ENCODE measurements around the gene RXRB.

Gene RXRB

DNA sequence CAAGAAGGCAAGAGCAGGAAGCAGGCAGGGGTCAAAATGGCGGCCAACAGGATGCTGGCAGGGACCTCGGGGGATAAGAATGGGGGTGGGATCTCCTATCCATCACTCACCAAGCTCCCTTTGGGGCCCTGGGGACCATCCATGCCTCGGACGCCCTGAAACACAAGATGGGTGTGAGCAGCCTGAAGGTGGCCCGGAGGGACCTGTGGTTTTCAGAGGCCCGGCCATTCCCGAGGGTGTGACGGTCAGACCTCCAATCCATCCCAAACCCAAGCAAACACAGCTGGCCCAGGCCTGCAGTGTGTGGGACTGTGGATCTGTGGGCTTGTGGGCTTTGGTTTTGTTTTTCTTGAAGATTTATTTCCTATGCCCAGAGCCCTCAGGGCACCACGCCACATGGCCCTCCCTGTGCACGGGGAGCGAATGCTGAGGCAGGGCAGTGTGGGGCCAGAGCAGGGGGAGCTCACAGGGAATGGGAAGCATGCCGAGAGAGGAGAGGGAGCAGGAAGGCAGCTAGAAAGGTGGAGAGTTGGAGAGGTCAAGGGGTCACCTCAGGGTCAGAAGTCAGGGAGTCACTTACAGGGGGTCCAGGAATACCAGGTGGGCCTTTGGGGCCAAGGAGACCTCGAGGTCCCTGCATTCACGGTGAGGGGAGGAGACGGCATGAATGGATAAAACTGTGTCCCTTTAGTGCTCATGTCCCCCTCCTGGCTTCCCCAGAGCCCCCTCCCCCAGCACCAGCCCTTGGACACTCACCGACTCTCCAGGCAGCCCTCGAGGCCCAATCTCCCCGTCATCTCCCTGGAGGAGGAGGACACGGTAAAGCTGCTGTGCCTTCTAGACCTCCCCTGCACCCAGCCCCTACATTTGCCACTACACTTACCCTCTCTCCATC lies 22.7 kb downstream of the RXRB start:
- no peak for DNase-seq (ENCODE audit: low read depth in 2 of 2, low spot score in 1 of 2)

DNA sequence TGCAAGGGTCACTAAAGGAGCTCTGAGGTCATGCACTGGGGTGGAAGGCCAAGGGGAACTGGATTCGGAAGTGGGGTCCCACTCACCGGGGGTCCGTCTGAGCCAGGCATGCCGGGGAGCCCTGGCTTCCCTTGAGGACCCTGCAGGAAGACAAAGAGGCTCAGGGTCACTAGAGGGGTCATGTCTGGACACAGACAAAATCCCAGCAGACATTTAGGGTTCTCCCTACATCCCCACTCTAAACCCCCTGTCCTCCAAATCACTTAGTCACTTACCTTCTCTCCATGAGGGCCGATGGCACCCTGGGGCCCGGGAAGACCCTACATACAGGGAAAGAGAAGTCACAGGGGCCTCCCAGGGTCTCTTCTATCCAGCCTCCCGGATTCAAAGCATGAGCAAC lies 23.6 kb downstream of the RXRB start:
- no peak for DNase-seq (ENCODE audit: low read depth in 2 of 2, low spot score in 1 of 2)

DNA sequence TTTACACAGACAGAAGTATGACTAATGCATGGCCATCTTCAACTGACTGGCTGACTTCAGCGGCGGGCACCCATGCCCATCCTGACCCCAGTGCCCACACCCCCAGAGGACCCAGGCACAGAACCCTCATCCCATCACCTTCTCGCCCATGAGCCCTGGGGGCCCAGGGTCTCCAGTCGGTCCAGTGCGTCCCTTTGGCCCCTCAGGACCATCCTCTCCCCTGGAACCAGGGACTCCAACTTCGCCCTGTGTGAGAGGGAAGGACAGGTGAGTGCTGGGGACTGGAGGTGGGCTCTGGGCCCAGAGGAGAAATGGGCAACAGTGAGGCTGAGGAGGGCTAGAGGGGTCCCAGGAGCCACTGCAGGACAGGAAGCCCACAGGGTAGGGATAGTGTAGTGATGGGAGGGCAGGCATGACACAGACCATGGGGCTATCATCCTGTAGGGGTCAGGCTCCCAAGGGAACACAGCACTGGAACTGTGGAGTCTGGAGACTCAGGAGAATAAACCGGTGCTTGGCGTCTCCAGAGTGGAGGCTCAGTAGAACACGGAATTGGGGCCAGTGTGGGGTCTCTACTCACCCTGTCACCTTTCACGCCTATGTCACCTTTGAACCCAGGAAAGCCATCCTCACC lies 24.9 kb downstream of the RXRB start:
- DNase-seq (ENCODE audit: low read depth in 2 of 2, low spot score in 1 of 2): no peak

DNA sequence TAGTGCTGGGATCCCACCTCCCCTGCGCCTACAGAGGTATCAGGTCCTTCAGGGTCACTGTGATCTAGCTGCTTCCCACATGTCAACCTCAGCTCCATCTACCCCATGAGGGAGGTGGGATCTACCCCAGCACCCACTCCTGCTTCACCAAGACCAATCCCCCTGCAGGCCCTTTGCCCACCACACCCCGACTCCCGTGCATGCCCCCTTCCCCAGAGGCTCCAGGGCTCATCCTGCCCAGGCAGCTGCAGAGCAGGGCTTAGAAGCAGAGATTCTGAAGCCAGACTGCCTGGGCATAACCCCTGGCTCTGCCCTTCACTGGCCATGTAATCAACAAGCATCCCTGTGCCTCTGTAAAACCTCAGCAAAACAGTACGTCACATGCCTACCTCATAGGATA lies 25.7 kb downstream of the RXRB start:
- no peak for DNase-seq (ENCODE audit: low read depth in 2 of 2, low spot score in 1 of 2)

DNA sequence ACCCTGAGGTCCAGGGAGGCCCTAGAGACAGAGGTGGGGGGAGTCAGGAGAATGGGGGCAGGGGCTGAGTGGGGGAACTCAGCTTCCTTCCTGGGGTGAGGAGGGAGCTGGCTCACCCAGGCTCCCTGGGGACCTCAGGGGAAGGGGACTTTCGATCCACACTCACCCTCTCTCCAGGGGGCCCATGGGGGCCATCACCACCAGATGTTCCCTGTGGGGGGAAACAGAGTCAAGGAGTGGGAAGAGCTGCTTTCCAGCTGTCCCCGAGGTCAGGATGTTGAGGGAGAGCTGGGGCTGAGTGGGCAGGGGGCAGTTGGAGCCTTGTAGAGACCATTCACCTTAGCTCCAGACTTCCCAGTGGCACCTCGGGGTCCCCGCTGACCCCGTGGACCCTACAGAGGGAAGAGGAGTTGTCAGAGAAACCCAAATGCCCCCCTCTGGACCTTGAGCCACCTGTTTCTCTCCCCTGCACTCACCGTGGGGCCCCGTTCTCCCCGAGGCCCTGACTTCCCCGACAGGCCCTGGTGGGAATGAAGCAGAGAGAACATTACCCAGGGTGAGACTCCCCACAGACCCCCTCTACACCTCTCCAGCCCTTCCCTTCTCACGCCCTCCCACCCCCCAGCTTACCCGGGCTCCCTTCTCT lies 26.8 kb downstream of the RXRB start:
- no peak for DNase-seq (ENCODE audit: low read depth in 2 of 2, low spot score in 1 of 2)

DNA sequence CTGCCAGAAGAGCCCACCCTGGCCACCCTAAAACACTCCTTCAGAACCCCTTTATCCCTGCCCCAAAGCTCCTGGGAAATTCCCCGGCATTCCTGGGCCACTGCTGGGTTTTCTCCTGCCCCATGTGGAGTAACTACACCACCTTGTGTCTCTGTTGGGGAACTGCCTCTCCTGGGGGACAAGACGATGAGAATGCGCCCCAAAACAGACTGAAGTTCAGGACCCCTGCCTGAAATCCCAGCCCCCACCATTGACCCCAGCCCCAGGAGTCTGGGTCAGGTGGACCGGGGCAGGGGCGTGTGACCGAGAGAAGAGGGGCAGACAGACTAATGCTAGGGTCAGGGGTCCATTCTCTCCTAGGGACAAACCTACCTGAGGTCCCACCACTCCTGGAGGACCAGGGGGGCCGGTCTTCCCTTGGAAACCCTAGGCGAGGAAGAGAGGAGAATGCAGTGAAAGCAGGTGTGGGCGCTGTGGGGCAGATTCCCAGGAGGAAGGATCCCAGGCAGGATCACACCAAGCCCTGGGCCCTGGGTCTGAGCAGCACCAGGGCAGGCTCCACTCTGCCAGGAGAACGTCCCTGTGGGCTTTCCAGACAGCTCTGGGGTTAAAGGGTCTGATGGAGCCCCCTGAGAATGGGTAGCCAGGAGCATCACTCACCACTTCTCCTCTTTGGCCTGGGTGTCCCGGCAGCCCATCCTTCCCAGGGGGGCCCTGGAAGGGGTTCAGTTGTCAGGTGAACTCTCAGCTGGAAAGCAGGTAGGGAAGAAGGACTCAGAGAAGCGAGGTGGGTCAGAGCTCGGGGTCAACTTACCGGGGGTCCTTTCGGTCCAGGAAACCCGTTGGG lies 27.6 kb downstream of the RXRB start:
- no peak for DNase-seq (ENCODE audit: low read depth in 2 of 2, low spot score in 1 of 2)

DNA sequence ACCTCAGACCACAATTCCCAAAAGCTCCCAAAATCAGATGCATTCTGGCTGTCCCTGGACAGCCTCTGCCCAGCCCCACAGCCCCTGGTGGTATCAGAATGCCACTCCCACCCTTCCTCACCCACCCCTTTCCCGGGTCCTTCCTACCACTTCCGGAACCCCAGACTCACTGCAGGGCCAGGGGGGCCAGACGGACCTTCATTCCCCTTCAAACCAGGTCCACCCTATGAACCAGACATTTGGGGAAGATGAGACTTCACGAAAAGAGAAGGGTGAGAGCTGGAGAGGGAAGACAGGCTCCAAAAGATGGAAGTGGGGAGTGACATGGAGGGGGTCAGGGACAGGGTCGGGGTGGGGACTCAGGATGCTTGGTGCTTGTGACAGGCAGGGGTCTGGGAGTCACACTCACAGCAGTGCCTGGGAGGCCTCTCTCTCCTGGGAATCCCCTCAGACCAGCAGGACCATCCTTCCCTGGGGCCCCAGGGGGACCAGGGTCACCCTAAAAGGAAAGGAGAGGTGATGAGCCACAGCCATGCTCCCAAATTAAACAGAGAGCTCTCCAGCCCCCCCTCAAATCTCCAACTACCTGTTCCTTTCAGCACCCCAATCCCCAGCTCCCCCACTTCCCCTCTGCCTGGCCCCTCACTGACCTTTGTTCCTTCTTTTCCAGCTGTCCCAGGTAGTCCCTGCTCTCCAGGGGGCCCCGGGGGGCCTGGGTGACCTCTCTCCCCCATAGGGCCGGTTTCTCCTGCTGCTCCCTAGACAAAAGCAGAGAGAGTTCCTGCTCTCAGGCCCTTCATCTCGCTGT lies 28.4 kb downstream of the RXRB start:
- DNase-seq (ENCODE audit: low read depth in 2 of 2, low spot score in 1 of 2): no peak

DNA sequence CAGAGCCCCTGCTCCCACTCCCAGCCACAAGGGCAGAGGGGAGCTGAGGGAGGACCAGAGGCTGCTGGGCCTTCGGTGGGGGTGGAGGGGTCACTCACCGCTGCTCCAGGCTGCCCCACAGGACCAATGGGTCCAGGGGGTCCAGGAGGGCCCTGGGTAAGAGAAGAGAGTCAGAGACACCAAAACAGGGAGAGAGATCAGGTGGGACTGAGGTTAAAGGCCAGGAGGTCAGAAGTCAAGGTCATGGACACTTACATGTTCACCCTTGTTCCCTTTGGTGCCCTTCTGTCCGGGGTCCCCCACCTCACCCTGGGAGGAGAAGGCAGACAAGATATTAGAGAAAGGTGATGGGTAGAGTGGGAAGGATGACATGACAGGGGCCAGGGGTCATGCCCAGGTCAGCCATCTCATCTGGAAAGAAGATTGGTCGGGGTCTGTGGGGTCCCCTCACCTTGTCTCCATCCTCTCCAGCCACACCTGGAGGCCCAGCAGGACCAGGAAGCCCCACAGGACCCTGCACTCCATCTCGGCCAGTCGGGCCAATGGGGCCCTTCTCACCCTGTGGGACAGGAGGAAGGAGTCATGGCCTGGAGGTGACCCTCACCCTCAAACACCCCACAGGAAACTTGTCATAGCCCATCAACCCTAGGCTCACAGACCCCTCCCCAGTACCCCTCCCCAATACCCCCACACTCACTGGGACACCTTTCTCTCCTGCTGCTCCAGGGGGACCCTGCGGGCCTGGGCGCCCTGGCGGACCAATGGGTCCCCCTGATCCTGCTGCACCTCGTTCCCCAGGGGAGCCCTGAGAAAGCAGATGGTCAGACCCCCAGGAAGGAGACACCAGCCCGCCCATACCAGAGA lies 29.2 kb downstream of the RXRB start:
- DNase-seq (ENCODE audit: low read depth in 2 of 2, low spot score in 1 of 2): no peak

DNA sequence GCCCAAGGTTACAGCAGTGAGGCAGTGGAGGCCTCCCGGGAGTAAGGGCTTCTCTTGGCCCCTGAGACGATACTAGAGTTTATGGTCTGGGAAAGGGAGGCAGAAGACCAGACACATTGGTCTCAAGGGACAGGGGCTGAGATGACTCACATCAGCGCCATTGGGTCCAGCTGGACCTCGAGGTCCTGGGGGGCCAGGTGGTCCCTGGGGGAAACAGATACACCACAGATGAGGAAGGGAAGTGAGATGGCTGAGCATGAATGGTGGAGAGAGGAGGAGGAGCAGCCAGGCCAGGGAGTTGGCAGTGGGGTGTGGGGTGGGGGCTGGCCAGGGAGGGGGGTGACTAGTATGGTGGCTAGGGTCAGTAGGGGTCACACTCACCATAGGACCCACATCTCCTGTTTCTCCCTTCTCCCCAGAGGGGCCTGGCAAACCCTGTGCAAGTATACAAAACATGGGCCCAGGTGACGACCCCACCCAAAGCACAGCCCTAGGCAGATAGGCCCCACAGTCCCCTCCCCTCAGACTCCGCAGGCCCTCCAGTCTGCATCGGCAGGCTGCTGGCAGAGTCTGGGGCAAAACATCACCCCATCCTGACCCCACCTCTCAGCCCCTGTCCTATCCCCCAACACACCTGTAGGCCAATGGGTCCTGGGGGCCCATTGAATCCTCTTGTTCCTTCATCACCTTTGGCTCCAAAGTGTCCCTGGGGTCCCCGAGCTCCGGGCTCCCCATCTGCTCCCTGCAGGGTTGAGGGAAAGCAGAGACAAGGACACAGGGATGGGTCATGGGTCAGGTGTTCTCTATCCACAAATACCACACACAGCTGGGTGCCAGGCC lies 30.1 kb downstream of the RXRB start:
- DNase-seq (ENCODE audit: low read depth in 2 of 2, low spot score in 1 of 2): no peak

DNA sequence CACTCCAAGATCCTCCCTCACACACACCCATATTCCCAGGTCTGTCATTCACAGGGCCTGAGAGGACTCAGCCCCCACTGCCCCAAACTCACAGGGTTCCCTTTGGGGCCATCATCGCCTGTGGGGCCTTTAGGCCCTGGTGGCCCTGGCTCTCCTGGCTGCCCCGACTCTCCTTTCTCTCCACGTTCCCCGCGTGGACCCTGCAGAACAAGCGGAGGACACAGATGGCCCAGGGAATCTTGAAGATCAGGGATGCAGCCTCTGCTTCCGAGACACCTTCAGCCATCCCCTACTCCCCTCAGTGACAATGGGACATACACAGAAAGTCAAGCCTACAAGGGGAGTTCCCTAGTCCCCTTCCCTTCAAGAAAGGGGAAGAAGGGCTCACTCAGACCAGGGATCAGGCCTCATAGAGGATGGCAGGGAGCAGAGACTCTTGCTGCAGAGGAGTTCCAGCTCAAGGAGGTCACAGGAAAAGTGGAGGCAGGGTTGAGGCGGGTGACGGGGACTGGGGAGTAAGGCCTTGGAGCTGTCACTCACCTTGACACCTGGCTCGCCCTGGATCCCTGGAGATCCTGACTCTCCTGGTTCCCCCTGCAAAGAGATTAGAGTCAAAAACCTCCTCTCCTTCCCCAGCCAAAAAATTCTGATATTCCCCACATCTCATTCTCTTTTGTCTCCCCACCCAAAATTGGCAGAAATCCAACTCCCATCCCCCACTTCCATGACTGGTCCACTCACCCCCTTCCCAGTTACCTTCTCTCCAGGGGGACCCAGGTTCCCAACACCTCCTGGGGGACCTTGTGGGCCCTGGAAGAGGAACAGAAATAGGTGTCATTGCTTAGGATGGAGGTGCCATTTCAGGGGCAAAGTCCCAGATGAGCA lies 30.9 kb downstream of the RXRB start:
- no peak for DNase-seq (ENCODE audit: low read depth in 2 of 2, low spot score in 1 of 2)

DNA sequence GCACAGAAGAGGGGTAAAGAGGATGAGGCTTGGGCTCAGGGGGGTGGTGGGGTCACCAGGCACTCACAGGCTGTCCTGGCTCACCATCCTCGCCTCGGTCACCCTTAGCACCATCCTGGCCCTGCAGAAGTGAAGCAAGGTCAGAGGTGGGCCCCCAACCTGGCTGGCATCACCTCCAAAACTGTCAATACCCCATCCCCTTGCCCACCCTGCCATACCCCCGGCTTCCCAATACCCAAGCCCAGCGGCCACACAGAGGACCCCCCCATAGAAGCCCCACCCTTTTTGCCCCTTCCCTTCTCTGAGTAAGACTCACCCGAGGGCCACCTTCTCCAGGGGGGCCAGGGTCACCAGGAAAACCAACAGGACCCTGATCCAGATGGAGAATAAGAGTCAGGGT lies 31.8 kb downstream of the RXRB start:
- DNase-seq (ENCODE audit: low read depth in 2 of 2, low spot score in 1 of 2): no peak

DNA sequence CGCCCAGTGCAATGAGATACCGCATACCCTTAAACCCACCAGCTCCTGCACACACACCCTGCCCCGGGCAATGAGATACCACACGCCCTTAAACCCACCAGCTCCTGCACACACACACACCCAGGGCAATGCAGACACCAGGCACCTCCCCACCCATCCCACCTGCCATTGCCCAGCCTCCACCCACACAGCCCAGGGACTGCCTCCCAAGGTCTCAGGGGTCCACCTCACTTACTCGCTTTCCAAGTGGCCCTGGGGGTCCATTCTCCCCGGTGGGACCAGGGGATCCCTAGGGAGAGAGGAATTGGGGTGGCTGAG lies 32.2 kb downstream of the RXRB start:
- no peak for DNase-seq (ENCODE audit: low read depth in 2 of 2, low spot score in 1 of 2)

DNA sequence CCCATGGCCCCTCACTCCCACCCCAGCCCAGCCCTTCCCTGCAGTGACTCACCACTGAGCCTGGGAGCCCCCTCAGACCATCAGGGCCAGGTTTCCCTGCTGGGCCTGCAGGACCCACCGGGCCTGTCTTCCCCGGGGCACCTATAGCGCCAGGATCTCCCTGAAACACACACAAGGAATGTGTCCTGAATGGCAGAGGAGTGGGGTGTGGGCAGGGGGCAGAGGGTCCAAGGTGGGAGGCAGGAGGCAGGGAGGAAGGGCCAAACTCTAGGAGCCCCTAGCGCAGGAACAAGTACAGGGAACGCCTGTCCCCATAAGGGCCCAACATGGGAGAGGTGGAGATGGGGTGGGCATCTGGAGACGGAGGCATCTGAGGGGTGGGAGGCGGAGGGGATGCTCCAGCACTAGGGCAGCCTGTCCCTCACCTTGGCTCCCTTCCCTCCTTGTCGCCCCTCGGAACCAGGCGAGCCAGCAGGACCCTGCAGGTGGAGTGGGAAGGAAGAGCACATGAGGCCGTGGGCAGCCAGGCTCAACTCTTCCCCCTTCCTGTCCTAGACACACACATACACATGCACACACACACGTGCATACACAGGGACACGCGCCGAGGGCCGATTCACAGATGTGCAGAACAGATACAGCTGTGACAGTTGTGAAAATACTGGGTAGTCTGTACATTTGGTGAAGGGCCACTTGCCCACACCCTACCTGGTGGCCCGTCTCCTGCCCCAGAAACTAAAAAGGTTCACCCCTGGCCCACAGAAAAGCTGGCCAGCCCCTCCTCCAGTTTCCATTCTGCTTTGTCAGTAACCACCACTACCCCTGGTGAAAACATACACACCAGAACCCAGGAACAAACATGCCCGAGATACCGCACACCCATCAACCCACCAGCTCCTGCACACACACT lies 32.8 kb downstream of the RXRB start:
- DNase-seq (ENCODE audit: low read depth in 2 of 2, low spot score in 1 of 2): no peak

DNA sequence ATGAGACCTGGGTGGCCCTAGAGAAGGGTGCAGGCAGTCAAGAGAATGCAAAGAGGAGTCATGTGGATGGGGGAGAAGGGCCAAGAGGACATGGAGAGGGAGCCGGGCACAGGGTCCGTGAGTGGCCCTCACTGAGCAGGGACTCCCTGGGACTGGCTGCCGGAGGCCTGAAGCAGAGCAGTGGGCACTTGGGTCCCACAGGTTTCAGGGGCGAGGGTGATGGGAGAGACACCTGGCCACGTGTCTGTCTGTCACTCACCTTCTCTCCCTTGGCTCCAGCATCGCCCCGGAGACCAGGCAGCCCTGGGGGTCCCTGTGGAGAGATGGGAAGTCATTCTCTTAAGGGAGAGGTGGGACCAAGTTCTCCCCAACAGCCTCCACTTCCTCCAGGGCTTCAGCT lies 33.7 kb downstream of the RXRB start:
- no peak for DNase-seq (ENCODE audit: low read depth in 2 of 2, low spot score in 1 of 2)

DNA sequence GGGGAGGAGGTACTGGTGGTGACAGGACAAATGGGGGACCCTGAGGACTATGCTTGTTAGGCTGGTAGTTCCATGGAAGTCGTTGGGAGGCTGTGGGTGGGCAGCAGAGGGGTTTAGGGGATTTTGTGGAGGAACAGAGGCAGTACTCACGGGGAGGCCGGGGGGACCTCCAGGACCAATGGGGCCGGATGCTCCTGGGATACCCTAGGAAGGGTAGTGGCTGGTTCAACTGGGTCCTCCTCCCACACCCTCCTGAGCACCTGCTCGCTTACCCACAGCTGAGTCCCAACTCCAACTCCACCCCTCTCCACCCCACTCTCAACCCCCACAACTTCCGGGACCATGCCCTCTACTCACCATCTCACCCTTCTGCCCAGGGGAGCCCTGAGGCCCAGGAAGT lies 34.1 kb downstream of the RXRB start:
- no peak for DNase-seq (ENCODE audit: low read depth in 2 of 2, low spot score in 1 of 2)

DNA sequence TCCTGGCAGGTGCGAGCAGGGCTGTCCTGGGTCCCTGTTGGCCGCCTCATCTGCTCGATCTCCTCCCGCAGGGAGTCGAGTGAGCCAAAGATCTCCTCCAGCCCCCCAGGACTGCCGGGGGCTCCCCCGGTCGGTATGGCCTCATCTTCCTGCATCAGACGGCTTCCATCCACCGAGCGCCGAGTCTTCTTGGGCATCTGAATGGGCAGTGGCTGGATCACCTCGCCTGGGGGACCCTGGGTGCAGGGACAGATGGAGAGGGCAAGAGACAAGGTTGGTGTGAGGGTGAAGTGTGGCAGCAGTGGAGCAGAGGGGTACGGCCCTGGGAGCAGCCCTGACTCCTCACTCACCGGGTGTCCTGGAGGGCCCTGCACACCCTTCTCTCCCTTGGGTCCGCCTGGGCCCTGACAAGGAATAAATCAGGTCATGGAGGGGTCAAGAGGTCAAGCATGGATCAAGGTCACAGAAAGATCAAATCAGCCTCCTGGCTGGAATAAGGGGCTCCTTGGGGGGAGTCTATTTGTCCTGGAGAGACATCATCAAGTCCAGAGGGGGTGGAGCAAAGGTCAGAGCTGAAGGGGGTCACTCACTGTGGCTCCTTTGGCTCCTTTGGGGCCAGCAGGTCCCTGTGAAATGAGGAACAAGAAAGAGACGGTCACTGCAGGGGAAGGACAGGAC lies 34.7 kb downstream of the RXRB start:
- DNase-seq (ENCODE audit: low read depth in 2 of 2, low spot score in 1 of 2): no peak

Data from stimulated activated CD8-positive, alpha-beta memory T cell treated with anti-CD3 and anti-CD28 coated beads, Interleukin-4, amount 100 ng/mL, for 1 hour (primary cell).